NB4 (cell line): Measurements from ENCODE around the gene FOXE1.

Source experiments
- DNase-seq: peaks from one replicate; pipeline ENCODE4 v3.0.0; 2010; ENCODE audit warnings: low read depth
- H3K4me3 ChIP-seq: one replicate; pipeline ENCODE4 v1.5.1; 2011; ENCODE audit warnings: mild to moderate bottlenecking, low read depth, low read length, moderate library complexity
- MYC ChIP-seq: IDR thresholded peaks from 2 replicates; pipeline ENCODE4 v1.6.1; 2011; ENCODE audit warnings: low read depth, low read length
- POLR2A ChIP-seq: IDR thresholded peaks from 2 replicates; pipeline ENCODE4 v1.6.1; 2011; ENCODE audit warnings: mild to moderate bottlenecking; ENCODE audit not compliant: insufficient read length; ENCODE audit errors: extremely low read depth
- TF ChIP-seq, protein P1 (sequence below): IDR thresholded peaks from 2 replicates; pipeline ENCODE4 v1.6.1; 2011; ENCODE audit warnings: low read depth, low read length
- TF ChIP-seq, protein P2 (sequence below): IDR thresholded peaks from one replicate; pipeline ENCODE4 v1.5.1; 2012; ENCODE audit warnings: low read depth, low read length

The FOXE1 gene

DNA sequence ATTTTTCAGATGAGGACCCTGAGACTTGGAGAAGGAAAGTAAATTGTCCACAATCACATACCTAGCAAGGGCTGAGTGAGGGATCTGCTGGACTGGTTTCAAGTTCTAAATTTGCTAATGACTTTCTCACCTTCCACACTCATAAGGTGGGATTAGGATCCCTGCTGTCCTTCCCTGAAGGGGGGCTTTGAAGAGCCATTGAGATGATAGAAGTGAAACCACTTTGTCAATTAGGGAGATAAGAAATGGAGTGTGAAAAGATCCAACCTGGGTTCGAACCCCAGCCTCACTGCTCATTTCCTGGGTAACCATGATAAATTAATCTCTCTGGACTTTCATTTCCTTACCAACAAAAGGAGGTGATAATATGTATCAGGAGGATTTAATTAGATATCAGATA is 32.7 kb upstream of the FOXE1 start:
- TF ChIP-seq, protein P1, sequence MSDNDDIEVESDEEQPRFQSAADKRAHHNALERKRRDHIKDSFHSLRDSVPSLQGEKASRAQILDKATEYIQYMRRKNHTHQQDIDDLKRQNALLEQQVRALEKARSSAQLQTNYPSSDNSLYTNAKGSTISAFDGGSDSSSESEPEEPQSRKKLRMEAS: no peak
- TF ChIP-seq MYC: no peak
- TF ChIP-seq POLR2A: no peak
- TF ChIP-seq, protein P2, sequence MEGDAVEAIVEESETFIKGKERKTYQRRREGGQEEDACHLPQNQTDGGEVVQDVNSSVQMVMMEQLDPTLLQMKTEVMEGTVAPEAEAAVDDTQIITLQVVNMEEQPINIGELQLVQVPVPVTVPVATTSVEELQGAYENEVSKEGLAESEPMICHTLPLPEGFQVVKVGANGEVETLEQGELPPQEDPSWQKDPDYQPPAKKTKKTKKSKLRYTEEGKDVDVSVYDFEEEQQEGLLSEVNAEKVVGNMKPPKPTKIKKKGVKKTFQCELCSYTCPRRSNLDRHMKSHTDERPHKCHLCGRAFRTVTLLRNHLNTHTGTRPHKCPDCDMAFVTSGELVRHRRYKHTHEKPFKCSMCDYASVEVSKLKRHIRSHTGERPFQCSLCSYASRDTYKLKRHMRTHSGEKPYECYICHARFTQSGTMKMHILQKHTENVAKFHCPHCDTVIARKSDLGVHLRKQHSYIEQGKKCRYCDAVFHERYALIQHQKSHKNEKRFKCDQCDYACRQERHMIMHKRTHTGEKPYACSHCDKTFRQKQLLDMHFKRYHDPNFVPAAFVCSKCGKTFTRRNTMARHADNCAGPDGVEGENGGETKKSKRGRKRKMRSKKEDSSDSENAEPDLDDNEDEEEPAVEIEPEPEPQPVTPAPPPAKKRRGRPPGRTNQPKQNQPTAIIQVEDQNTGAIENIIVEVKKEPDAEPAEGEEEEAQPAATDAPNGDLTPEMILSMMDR: no peak
- DNase-seq: no peak
- no peak overlapping the region for H3K4me3 ChIP-seq

DNA sequence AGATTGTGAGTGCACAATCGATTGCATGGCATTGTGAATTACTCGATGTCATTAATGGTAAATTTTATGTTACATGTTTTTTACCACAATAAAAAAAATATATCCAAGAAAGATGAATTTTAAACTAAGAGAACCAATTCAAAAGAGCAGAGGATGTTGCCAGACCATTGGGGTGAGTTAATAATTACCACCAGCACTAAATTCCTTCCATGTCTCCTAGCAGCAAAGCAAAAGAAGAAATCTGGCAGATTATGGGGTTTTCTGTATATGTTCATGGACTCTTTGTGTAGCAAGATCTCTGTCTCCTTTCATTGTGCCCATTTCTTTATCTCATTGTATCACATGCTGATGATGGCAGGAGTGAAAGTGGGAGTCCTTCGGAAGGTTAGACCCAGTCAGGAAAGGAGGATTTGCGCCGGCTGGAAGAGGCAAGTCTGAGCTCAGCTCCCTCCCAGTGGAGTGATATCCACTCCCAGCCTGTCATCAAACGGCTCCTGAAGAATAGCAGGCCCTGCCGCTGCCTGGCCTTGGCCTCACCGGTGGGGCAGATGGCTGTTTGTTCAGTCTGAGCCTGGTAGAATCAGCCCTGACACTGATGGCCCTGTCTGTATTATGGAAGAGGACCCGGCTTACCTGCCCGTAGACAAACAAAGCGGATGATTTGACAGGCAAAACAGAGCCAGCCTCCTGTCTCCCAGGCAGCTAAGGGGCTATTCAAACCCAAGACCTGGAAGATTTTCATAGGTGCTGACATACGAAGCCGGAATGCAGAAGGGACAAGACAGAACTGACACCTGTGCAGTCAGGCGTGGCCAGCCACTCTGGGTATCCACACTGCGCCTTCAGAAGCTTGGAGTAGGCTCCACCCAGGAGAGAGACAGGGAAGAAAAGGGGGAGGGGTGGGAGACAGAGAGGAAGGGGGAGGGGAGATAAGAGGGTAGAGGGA is 21.9 kb upstream of the FOXE1 start:
- no peak for DNase-seq
- no peak overlapping the region for H3K4me3 ChIP-seq
- no peak for TF ChIP-seq POLR2A
- TF ChIP-seq, protein P2: no peak
- TF ChIP-seq, protein P1: no peak
- no peak for TF ChIP-seq MYC

DNA sequence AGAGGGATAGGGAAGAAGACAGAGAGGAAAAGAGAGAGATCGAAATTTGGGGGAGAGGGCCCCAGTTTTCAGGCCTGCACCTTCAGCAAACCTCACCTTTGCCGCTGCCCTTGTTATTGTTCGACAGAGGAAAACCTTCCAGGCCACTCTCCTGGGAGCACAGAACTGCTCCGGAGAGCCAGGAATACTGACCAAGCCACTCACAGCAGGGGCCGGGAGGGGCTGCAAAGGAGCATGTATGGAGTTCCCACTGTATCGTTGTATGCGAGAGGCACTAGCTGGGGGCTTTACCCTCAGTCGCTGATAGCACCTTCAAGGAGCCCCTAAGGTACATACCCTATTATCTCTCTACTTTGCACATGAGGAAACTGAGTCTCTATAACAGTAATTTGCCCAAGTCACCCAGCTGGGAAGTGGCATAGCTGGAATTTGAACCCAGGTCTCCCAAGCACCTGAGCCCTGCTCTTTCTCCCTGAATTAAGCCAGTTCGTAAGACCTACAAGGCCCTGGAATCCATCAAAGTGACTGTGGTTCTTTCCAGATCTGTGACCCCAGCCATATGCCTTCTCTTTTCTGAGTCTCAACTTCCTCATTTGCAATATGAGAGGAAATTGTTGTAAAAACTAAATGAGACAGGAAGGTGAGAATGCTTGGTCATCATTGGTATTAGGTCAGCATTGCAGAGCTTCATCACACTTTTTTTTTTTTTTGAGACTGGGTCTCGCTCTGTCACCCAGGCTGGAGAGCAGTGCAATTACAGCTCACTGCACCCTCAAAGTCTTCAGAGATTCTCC is 21.0 kb upstream of the FOXE1 start:
- TF ChIP-seq, protein P2: no peak
- TF ChIP-seq POLR2A: no peak
- TF ChIP-seq MYC: peak; percentile 76
- TF ChIP-seq, protein P1: peak; percentile 49
- H3K4me3 ChIP-seq: no peak overlapping the region
- DNase-seq: peak; percentile 86

DNA sequence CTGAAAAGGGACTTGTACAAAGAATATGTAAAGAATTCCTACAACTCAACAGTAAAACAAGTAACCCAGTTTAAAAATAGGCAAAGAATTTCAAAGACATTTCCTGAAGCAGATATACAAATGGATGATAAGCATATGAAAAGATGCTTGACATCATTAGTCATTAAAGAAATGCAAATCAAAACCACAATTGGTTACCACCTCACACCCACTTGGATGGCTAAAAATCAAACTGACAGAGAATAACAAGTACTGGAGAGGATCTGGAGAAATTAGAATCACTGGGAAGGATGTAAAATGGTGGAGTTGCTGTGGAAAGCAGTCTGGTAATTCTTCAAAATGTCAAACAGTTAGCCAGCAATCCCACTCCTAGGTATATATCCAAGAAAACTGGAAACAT is 12.5 kb upstream of the FOXE1 start:
- no peak for DNase-seq
- H3K4me3 ChIP-seq: no peak overlapping the region
- TF ChIP-seq, protein P1: no peak

DNA sequence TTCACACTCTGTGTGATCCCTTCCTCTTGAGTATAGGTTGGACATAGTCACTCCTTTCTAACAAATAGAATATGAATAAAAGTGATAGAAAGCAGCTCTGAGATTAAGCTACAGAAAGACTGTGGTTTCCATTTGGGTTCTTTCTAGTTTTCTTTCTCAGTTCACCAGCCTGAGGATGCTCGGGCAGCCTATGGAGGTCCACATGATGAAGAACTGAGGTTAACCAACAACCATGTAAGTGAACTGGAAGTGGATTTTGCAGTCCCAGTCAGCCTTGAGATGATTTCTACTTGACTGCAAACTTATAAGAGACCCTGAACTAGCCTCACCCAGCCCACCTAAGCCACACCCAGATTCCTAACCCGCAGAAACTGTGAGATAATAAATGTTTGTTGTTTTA is 10.1 kb upstream of the FOXE1 start:
- no peak overlapping the region for H3K4me3 ChIP-seq
- DNase-seq: no peak
- TF ChIP-seq, protein P1: no peak
- TF ChIP-seq MYC: no peak
- TF ChIP-seq, protein P2: no peak
- no peak for TF ChIP-seq POLR2A

DNA sequence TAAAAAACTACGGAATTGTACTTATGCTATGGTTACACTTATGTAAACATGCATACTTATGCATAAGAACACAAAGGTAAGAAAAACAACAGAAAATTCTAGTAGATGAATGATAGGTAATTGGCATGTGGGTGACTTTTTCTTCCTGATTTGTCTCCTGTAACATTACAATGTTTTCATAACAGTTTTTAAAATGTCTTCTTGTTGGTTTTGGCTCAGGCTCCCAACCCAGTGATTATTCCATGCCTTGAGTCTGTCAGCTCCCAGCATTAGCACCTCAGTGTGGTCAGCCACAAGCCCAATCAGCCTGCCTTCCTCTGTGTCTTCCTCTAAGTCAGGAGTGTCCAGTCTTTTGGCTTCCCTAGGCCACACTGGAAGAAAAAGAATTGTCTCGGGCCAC is 7.9 kb upstream of the FOXE1 start:
- no peak overlapping the region for H3K4me3 ChIP-seq
- TF ChIP-seq, protein P2: no peak
- TF ChIP-seq, protein P1: no peak
- TF ChIP-seq MYC (no peak), POLR2A (no peak)
- no peak for DNase-seq
